GM10266 (cell line): ENCODE data around the gene DGKG.

Source experiments
- DNase-seq: peaks from one replicate; pipeline ENCODE4 v3.0.0; 2012; ENCODE audit errors: extremely low spot score
- CTCF ChIP-seq: IDR thresholded peaks from 2 replicates; pipeline ENCODE4 v1.5.1; 2012; ENCODE audit warnings: mild to moderate bottlenecking, low read depth; ENCODE audit not compliant: control insufficient read depth, insufficient read depth; ENCODE audit errors: missing control alignments

DGKG gene

GRCh38 chr3:186361762-186362536 is at the start of gene DGKG:
DGKG (minus strand) TSS chr3:186362234; CDS start chr3:186320459, 41,775 bp downstream.
- peak; percentile 80 for DNase-seq
- TF ChIP-seq CTCF: no peak

GRCh38 chr3:186411089-186411488 is 49.1 kb upstream of the DGKG start:
- no peak for TF ChIP-seq CTCF
- DNase-seq: no peak

- TF ChIP-seq CTCF: no peak
- no peak for DNase-seq
Observed at GRCh38 chr3:186406669-186407635, 44.9 kb upstream of the DGKG start.

GRCh38 chr3:186401556-186401955 is 39.5 kb upstream of the DGKG start:
- TF ChIP-seq CTCF: no peak
- no peak for DNase-seq

- TF ChIP-seq CTCF: no peak
- DNase-seq: no peak
Observed at GRCh38 chr3:186400662-186401061, 38.6 kb upstream of the DGKG start.

- no peak for TF ChIP-seq CTCF
- DNase-seq: no peak
Observed at GRCh38 chr3:186400026-186400425, 38.0 kb upstream of the DGKG start.
